OCI-LY1 (cell line): Measurements from ENCODE around the gene RBM43.

ENCODE experiments used
- CTCF ChIP-seq: fragments of 200-600 bp; sonication (generic), shearing (Covaris generic); IDR thresholded peaks from 2 replicates; pipeline ENCODE4 v1.5.1; 2017; ENCODE audit warnings: mild to moderate bottlenecking, antibody characterized with exemption, low read length, moderate library complexity, mixed read lengths
- EZH2 ChIP-seq: fragments of 200-600 bp; sonication (generic), shearing (Covaris generic); IDR thresholded peaks from 2 replicates; pipeline ENCODE4 v1.8.0; 2017; ENCODE audit warnings: borderline replicate concordance, mixed run types, mild to moderate bottlenecking, antibody characterized with exemption, low read length, moderate library complexity, mixed read lengths

- TF ChIP-seq CTCF (no peak), EZH2 (no peak)
Measured at GRCh38 chr2:151306621-151307020, 45.0 kb upstream of the RBM43 start.
